Measurements from ENCODE around the gene CAPN7.

DNA sequence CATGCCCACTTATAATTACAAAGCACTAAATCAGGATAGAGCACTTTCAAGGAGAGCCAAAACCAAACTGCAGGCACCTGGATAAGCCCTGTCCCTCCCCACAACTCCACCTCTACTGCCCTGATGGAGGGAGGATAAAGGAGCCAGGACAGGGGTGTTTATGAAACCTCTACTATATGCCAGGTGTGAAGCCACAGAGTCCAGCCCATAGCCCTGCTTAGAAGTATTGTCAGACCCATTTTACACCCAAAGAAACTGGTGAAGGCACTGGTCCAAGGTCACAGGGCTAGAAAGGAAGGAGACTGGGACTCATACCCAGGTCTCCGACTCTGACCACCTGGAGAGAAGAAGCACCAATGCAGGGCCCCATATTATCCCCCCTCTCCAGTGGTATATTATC, 77.7 kb downstream of the CAPN7 start:
- TF ChIP-seq POLR2AphosphoS5 (IDR thresholded peaks at IDR 0.05; ENCODE audit: low read depth) (no peak), GABPA (IDR thresholded peaks at IDR 0.05; ENCODE audit: low read depth) (no peak)
- TF ChIP-seq, protein P1, sequence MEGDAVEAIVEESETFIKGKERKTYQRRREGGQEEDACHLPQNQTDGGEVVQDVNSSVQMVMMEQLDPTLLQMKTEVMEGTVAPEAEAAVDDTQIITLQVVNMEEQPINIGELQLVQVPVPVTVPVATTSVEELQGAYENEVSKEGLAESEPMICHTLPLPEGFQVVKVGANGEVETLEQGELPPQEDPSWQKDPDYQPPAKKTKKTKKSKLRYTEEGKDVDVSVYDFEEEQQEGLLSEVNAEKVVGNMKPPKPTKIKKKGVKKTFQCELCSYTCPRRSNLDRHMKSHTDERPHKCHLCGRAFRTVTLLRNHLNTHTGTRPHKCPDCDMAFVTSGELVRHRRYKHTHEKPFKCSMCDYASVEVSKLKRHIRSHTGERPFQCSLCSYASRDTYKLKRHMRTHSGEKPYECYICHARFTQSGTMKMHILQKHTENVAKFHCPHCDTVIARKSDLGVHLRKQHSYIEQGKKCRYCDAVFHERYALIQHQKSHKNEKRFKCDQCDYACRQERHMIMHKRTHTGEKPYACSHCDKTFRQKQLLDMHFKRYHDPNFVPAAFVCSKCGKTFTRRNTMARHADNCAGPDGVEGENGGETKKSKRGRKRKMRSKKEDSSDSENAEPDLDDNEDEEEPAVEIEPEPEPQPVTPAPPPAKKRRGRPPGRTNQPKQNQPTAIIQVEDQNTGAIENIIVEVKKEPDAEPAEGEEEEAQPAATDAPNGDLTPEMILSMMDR (IDR thresholded peaks at IDR 0.05; ENCODE audit: insufficient read depth, low read length) = no peak
